Measurements from ENCODE around the gene ST3GAL3.

Gene ST3GAL3

DNA sequence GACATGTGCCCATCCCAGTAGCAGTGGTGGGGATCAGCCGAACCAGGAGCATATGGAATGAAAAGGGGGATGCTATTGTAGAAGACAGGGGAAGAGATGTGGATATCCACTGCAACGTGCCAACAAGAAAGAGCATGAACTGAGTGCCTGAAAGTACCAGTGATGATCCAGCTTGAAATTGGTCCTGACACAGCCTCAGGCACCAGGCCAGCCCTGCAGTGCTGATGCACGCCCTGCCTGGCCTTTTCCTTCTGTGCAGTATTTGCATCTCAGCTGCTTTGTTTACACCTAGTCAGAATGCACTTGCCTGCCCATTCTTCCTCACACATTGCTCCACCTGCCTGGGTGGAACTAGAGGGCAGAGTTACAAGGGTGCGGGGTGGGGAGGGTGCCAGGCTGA is 176.0 kb downstream of the ST3GAL3 start:
- DNase-seq = no peak

DNA sequence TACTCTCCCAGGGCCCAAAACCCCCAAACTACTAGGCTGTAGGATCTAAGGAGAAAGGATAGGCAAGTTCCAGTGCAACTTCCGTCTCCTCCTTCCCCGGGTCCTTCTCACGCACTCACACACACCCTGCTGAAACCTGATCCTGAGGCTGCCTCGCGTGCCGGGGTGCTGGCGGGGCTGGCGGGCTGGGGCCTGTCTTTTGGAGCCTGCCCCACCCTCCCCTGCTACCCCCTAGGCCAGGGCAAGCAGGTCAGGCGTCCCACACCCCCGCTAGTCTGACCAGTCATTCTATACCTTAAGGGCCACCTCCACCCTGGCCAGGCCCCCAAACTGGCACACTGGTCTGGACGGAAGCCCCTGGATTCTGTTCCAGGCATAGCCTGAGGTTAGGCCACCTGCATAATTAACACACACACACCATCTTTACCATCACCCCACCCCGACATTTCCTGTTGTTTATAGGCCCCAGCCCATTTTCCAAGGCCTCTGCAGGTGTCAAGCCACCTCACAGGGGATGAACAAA is 178.0 kb downstream of the ST3GAL3 start:
- DNase-seq = no peak

GRCh38 chr1:43887748-43888147 is 180.4 kb downstream of the ST3GAL3 start:
- DNase-seq = no peak

GRCh38 chr1:43890815-43891214 is 183.5 kb downstream of the ST3GAL3 start:
- no peak for DNase-seq

DNA sequence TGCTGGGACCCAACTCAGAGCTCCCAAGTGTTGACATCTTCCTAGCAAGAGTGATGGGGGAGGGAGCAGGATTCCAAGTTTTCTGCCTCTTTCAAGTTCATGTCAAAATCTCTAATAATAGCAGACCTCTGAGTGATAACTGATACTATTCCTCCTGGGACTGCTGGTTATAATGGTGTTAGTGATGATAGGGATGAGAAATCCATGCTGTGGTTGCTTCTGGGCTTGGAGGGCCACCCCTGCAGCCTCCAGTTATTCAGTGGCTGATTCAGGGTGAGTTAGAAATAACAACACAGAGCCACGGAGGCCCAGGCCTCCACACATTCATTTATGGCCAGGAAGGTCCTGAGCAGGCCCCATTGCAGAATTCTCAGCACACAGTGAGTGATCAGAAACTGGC is 185.7 kb downstream of the ST3GAL3 start:
- no peak for DNase-seq

DNA sequence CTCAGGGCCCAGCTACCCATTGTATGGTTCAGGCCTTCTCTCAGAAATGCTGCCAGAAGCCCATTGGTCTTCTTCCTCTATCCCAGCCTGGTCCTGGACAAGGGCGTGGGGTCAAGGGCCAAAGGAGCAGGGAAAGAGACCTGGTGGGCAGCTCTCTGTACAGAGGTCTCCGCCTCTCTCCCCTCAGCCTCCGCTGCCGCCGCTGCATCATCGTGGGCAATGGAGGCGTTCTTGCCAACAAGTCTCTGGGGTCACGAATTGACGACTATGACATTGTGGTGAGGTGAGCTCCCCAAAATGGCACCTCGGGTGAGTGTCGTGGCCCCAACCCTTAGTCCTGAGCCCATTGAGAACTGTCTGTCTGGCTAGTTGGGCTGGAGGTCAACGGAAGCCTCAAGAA is 191.6 kb downstream of the ST3GAL3 start:
- no peak for DNase-seq

GRCh38 chr1:43900386-43900785 is 193.1 kb downstream of the ST3GAL3 start:
- no peak for DNase-seq

DNA sequence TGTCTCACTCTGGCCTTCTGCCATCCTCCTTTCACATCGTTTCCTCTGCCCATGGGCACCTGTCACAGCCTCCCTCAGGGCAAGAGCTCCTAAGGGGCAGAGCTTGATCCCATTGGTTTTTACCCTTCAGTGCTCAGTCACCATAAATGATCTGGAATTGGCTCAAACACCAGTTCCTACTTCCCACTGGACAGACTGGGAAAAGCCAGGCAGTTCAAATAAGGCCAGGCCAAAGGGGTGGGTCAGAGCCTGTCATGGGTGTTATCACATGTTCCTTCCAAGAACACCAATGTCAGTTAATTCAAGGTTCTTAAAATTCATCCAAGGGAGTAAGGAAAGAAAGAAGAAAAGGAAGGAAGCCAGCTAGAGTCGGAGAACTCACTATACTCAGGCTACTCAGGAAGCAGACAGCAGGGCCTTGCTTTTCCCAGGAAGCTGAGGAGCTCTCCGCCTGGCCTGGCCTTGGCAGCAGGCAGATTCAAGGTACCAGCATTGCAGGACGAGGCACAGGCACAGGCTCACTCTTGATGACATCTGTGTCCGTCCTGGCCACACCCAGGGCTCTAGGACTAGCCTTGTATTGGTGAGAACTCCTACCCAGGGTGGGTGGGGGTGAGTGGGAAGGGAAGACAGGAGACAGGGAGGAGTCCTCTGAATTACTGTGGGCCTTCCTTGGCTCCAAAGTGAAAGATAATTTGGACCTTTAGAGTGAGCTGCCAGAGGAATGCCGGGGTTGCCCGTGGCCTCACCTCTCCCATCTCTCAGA is 194.0 kb downstream of the ST3GAL3 start:
- no peak for DNase-seq

GRCh38 chr1:43902058-43902831 is 194.9 kb downstream of the ST3GAL3 start:
- DNase-seq = no peak

DNA sequence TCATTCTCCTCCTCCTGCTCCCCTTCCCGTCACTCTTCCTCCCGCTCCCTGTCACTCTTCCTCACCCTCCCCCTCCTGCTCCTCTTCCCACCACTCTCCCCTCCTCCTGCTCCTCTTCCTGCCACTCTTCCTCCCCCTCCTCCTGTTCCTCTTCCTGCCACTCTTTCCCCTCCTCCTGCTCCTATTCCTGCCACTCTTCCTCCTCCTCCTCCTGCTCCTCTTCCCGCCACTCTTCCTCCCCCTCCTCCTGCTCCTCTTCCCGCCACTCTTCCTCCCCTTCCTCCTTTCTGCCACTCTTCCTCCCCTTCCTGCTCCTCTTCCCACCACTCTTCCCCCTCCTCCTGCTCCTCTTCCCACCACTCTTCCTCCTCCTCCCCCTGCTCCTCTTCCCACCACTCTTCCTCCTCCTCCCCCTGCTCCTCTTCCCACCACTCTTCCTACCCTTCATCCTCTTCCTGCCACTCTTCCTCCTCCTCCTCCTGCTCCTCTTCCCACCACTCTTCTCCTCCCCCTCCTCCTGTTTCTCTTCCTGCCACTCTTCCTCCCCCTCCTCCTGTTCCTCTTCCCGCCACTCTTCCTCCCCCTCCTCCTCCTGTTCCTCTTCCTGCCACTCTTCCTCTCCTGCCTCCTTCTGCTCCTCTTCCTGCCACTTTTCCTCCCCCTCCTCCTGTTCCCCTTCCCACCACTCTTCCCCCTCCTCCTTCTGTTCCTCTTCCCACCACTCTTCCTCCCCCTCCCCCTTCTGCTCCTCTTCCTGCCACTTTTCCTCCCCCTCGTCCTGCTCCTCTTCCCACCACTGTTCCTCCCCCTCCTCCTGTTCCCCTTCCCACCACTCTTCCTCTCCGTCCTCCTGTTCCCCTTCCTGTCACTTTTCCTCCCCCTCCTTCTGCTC is 197.6 kb downstream of the ST3GAL3 start:
- DNase-seq = no peak

DNA sequence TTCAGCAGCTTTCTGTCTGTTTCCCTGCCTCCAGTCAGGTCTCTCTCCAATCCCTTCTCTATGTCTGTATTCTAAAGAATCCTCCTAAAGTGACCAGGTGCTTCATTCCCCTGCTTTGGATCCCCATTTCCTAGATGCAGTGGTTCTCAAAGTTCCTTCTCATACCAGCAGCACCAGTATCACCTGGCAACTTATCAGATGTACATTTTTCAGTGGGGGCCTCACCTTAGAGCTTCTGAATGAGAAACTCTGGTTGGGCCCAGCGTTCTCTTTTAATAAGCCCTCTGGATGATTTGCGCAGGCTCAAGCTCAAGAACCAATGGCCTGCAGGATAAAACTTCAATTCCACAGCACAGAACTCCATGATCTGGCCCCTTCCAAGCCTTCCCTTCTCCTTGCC is 200.9 kb downstream of the ST3GAL3 start:
- no peak for DNase-seq

- no peak for DNase-seq
These were observed 201.5 kb downstream of the ST3GAL3 start for GRCh38 chr1:43908858-43909257.

GRCh38 chr1:43910343-43910742 is 203.0 kb downstream of the ST3GAL3 start:
- no peak for DNase-seq

- DNase-seq = no peak
These were observed 205.3 kb downstream of the ST3GAL3 start for GRCh38 chr1:43912607-43913006.

GRCh38 chr1:43913051-43913501 is 205.7 kb downstream of the ST3GAL3 start:
- DNase-seq = no peak

DNA sequence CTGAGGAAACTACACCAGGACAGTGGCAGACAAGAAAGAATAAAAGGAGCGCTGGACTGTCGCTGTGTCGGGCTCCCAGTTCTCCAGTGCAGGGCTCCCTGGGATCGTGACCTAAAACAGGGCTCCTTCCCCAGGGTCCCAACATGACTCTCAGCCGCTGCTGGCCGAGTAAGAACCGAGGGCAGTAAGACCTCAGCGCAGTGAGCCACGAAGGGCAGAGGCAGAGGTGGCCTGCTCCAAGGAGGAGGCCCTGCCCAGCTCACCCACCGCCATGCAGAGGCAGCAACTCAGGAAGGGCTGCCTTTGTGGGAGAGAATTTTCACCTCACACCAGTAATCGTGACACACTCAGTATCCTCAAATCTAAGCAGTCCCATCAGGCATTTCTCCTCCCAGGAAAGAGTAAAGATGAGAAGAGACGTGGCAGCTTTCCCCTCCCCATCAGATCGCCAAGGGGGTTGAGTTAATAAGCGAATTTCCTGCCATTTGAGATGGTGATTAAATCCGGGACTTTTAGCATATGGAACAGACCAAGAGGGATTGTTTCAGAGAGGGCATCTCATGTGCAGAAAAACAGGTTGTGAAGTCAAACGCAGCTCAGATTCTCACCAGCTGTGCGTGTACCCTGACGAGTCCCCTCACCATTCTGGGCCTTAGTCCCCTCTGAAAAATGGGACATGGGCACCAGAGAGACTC is 206.5 kb downstream of the ST3GAL3 start:
- DNase-seq = no peak

DNA sequence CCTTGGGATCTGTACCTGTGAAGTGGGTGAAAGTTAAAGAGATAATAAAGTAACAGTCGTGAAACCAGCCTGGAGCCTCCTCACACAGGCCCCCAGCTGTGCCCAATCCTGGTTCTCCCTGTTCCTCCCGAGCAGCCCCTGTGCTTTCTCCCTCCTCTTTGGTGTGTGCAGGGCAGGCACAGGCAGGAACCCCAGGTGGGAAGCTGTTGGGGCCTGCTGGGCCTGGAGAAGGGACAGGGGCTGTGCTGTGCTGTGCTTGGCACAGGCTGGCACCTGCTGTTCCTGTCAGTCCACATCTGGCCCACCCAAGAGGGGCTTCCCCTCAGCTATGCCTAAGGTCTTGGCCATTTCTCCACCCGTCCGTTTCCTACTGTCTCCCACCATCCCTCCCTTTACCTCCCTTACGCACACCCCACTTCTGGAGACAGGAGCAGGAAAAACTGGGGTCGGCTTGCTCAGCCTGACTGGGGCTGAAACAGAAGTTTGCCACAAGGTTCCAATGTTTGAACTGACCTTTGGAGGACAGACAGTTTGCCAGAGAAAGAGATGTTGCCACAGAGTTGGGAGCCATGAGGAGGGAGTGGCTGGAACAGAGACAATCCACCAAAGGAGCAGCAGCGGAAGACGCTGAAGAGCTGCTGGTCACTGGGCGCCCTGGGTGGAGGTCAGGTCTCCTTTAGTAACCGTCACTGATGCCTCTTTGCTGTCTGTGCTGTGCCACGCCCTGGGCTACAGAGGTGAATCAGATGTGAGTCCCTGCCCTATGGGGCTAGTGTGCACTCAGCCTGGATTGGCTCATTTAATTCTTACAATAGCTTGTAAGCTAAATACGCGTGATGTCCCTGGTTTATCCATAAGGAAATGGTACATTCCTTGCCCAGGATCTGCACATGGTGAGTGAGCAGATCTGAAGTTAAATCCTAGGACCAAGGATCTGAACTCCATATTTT is 207.5 kb downstream of the ST3GAL3 start:
- DNase-seq = no peak

DNA sequence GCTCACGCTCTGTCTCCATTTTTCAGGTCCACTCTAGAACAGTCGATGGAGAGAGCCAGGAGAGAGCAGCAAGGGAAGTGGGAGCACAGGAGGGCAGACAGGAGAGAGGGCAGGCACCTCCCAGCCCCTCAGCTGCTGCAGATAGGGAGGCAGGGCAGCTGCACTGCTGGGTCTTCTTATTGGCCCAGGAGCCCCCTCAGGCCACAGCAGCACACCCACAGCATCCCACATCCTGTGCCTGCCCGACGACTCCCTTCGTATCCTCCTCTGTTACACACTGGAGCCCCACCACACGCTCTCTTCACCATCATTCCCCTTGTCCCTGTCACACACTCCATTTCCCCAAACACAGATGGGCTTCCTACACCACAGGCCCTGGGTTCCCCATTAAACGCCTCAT is 212.6 kb downstream of the ST3GAL3 start:
- no peak for DNase-seq

DNA sequence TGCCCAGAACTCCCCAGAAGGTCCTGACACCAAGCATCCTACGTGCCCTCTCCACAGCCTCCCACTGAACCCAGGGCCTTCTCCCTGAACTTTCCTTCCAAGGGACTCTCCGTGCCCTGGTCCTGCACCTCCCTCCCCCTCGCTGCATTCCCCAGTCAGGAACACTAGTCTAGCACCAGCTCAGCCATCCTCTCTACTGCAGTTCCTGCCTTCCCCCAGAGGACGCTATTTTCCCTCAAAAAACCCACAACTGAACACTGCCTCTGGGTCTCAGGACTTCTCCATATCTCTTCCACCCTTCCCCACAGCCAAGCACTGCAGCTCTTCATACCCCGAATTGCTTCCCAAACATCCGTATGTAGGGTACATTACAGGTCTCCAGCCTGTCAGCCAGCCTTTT is 213.7 kb downstream of the ST3GAL3 start:
- DNase-seq = no peak

- DNase-seq = no peak
These were observed 217.2 kb downstream of the ST3GAL3 start for GRCh38 chr1:43924516-43924915.

DNA sequence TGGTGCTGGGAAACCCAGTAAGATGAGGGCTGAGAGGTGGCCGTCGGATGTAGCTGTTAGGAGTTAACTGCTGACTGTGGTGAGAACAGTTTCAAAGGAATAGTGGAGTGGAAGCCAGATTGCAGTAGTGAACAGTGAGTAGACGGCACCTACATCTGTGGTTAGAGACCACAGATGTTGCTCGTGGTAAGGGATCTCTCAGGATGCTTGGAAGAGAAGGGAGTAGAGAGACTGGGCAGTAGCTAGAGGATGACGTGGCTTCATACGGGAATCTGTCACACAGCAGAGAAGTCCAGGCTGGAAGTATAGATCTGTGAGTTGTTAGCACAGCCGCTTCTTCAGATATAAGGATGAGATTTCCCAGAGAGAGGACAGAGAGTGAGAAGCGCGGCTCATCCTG is 218.5 kb downstream of the ST3GAL3 start:
- DNase-seq = no peak
